Muscle of arm (tissue), 12 donors: ENCODE data around the gene DNAH6. TPM values are rescaled to one million over a fixed set of nuclear protein-coding genes. Genes with fewer than 3 reads are reported as not detected.

Experiments used
- DNase-seq: peaks from one replicate; pipeline ENCODE4 v3.0.0-alpha.2; 2013
- polyA plus RNA-seq, 12 donors: library from polyadenylated mRNA; unstranded; fragments of 120-200 nt; gene quantifications; one replicate each; pipeline ENCODE4 v1.2.1, GENCODE V29; 2013; ENCODE audit not compliant: insufficient read length in 12 of 12

DNAH6 gene
- polyA plus RNA-seq, 12 donors = 0.12 to 0.40 (median 0.20) TPM; not detected in 2

DNA sequence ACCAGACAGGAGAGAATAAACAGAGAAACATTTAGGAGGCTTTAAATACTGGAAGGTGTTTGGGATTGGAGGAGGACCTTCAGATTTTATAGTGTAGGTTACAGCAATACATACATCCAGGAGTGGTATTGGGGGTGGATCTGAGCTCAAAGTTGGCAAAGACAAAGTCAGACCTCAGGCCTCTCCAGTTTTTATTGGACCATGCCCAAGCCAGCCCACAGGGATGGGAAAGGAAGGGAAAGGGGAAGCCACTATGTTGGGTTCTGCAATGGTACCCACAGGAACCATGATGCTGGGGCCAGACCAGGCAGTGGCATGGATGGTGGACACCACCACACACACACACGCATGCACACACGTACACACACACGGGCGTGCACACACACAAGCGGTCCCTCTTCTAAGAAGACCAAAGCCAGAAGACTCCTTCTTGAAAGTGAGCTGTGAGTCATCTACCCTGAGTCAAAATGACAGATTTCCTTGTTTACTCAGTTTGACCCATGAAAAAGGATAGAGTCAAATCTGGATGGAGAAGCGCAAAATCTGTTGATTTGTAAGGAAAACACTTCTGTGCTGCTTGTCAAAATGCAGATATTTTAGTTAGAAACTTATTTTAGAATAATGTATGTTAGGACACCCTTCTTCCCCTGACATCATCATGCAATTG, 276.7 kb downstream of the DNAH6 start:
- DNase-seq = no peak

GRCh38 chr2:84793641-84794040, 277.3 kb downstream of the DNAH6 start:
- DNase-seq = no peak

- DNase-seq = no peak
These were observed 280.5 kb downstream of the DNAH6 start for GRCh38 chr2:84796798-84797197.

DNA sequence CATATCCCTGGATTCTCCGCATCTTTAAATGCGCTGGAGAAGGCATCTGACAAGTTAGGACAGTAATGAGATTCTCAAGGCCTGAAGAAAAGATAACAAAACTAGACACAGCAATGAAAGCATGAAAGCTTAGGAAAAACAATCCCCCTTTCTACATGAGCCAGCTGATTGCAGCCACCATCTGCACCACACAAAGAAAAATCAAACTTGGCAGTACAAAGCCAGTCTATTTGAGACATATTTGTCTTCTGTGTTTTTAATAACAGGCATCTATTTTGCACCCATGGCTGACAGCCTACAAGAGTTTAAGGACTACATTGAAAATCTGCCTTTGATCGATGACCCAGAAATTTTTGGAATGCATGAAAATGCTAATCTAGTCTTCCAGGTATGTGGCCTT, 281.0 kb downstream of the DNAH6 start:
- no peak for DNase-seq

GRCh38 chr2:84799772-84800171, 283.5 kb downstream of the DNAH6 start:
- DNase-seq = no peak

- no peak for DNase-seq
These were observed 284.0 kb downstream of the DNAH6 start for GRCh38 chr2:84800194-84800805.

- DNase-seq = no peak
These were observed 285.5 kb downstream of the DNAH6 start for GRCh38 chr2:84801811-84802210.

GRCh38 chr2:84805250-84805958, 289.1 kb downstream of the DNAH6 start:
- DNase-seq = no peak

- no peak for DNase-seq
These were observed 290.8 kb downstream of the DNAH6 start for GRCh38 chr2:84807063-84807485.

DNA sequence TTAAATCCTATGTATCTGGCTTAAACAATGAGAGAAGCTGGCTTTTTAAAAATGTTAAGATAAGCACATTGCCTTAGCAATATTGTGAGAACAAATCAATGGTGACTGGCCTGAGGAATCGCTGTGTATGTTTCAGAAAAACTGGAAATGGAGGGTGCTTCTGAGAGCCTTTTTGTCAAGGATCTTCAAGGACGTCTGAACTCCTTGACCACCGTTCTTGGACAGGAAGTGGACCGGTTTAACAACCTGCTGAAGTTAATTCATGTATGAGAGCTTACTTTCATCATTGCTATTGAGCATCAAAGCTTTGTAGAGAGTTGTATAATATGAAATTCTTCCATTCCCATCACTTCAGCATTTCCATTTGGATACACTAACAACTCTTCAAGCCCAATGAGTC, 292.0 kb downstream of the DNAH6 start:
- DNase-seq = no peak

GRCh38 chr2:84811839-84812431, 295.6 kb downstream of the DNAH6 start:
- DNase-seq = no peak

- no peak for DNase-seq
These were observed 298.8 kb downstream of the DNAH6 start for GRCh38 chr2:84815146-84815545.

GRCh38 chr2:84816426-84817026, 300.2 kb downstream of the DNAH6 start:
- DNase-seq = no peak

GRCh38 chr2:84817239-84817655, 300.9 kb downstream of the DNAH6 start:
- DNase-seq = no peak

GRCh38 chr2:84821806-84822205, 305.5 kb downstream of the DNAH6 start:
- no peak for DNase-seq

DNA sequence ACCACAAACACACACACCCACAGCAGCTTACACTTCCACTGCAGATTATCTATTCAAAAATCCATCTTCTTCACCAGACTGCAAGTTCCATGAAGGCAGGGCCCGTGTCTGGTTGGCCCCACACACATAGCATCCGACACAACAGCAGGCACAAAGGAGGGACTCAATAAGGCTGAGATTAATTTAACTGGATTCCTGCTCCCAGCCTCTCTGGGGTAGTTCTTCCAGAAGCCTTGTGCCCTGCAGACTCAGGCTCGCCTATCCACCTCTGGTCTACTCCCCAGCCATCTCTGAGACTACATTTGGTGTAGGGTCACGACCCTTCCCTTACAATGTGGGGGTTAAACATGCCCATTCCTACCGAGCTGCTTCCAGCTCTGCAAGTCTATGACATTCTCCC, 306.9 kb downstream of the DNAH6 start:
- no peak for DNase-seq

DNA sequence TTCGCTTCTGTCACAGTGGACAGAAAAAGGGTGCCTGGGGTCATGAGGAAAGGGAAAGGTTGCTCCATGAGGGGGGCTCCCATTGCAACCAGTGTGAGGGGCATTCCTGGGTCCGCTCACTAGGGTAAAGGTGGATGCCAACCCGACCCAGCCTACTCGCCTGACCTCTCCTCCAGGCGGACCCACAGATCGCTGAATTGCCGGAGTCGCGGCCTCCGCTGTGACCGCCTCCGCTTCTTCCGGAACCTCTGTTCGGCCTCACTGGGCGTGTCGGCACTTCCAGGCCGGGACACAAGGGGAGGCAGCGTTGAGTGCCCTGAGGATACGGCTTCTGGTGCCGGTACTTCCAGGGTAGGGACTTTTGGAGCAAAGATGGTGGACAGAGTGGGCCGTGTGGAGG, 307.5 kb downstream of the DNAH6 start:
- DNase-seq = no peak

GRCh38 chr2:84827978-84828575, 311.8 kb downstream of the DNAH6 start:
- DNase-seq = no peak

GRCh38 chr2:84829693-84830092, 313.4 kb downstream of the DNAH6 start:
- DNase-seq = no peak

- DNase-seq = peak; percentile 7
These were observed 313.8 kb downstream of the DNAH6 start for GRCh38 chr2:84830095-84830494.

- DNase-seq = no peak
These were observed 314.6 kb downstream of the DNAH6 start for GRCh38 chr2:84830758-84831500.
